K562 (cell line): ENCODE data around the gene YARS1. TPM values are rescaled to one million over a fixed set of nuclear protein-coding genes. Genes with fewer than 3 reads are reported as not detected.

ENCODE experiments used
- AFF1 ChIP-seq, 2 experiments: fragments of 450-650 bp; IDR thresholded peaks; 2 replicates each; pipeline ENCODE4 v1.6.1; 2018; ENCODE audit warnings: mild to moderate bottlenecking in 2 of 2, low read depth in 1 of 2; ENCODE audit not compliant: partially characterized antibody in 2 of 2
- AFF4 ChIP-seq: sonication (generic); formaldehyde crosslinking; IDR thresholded peaks from 2 replicates; pipeline ENCODE4 v1.8.0; 2023; ENCODE audit warnings: mild to moderate bottlenecking, missing genetic modification reagents
- BDP1 ChIP-seq: IDR thresholded peaks from 3 replicates; pipeline ENCODE4 v1.6.1; 2011; ENCODE audit not compliant: insufficient read length, insufficient read depth
- CSDE1 ChIP-seq, 2 experiments: fragments of 450-650 bp; IDR thresholded peaks; 2 replicates each; pipeline ENCODE4 v1.6.1; 2016; ENCODE audit warnings: mild to moderate bottlenecking in 1 of 2
- CTBP1 ChIP-seq: fragments of 450-650 bp; IDR thresholded peaks from 2 replicates; pipeline ENCODE4 v1.6.1; 2016; ENCODE audit warnings: borderline replicate concordance
- DIDO1 ChIP-seq: fragments of 450-650 bp; IDR thresholded peaks from 2 replicates; pipeline ENCODE4 v1.6.1; 2016; ENCODE audit warnings: low read depth, missing biosample characterization, missing genetic modification characterization
- NR2C1 ChIP-seq, 2 experiments: fragments of 450-650 bp; IDR thresholded peaks; 2 replicates each; pipeline ENCODE4 v1.6.1; 2017; ENCODE audit warnings: mild to moderate bottlenecking in 2 of 2, antibody characterized with exemption in 1 of 2, inconsistent platforms in 1 of 2, missing compliant biosample characterization in 1 of 2, missing genetic modification characterization in 1 of 2
- PHB ChIP-seq: fragments of 250-450 bp; sonication (Bioruptor Pico); IDR thresholded peaks from 2 replicates; pipeline ENCODE4 v1.5.0; 2021
- PHB2 ChIP-seq: fragments of 450-650 bp; IDR thresholded peaks from 2 replicates; pipeline ENCODE4 v1.6.1; 2017; ENCODE audit warnings: low read depth
- SFPQ ChIP-seq: fragments of 200-400 bp; formaldehyde crosslinking; IDR thresholded peaks from 2 replicates; pipeline ENCODE4 v1.6.1; 2017; ENCODE audit warnings: mild to moderate bottlenecking, low read depth, low read length, moderate library complexity
- SIN3B ChIP-seq: fragments of 450-650 bp; IDR thresholded peaks from 2 replicates; pipeline ENCODE4 v1.6.1; 2017; ENCODE audit warnings: low read depth, mild to moderate bottlenecking, moderate library complexity
- TBP ChIP-seq: optimal IDR thresholded peaks from 2 replicates; pipeline ENCODE3; 2011; ENCODE audit warnings: low read depth, low read length, improper control_type of control experiment
- ZBTB49 ChIP-seq: sonication (generic); formaldehyde crosslinking; IDR thresholded peaks from 2 replicates; pipeline ENCODE4 v1.8.0; 2022; ENCODE audit warnings: missing genetic modification reagents, mild to moderate bottlenecking, borderline replicate concordance
- ZNF717 ChIP-seq: fragments of 250-450 bp; sonication (Bioruptor Pico); IDR thresholded peaks from 2 replicates; pipeline ENCODE4 v1.5.0; 2021
- polyA plus RNA-seq, 8 experiments: library from polyadenylated mRNA; depleted of rRNA in 4 of 8; stranded (reverse) in 5 of 8; unstranded in 3 of 8; fragments of >200 nt; fragmentation: Nextera tagmentation in 2 of 8; fragmentation: Illumina TruSeq in 1 of 8; extraction: Ambion mirVana in 2 of 8; extraction: Trizol in 1 of 8; gene quantifications; 2 replicates each; pipeline versions ENCODE4 v1.2.1 to v1.2.3, GENCODE V29; 2011 to 2014; ENCODE audit warnings: inconsistent platforms in 1 of 8, missing spikeins in 1 of 8
- total RNA-seq, 7 experiments: library from RNA; depleted of rRNA in 6 of 7; stranded (reverse); fragments of >200 nt in 6 of 7; fragmentation: Illumina TruSeq in 2 of 7; extraction: Trizol in 2 of 7; gene quantifications; 2 replicates each; pipeline versions ENCODE4 v1.2.1 to v1.2.3, GENCODE V29; 2011 to 2021; ENCODE audit warnings: low replicate concordance in 1 of 7

YARS1 gene
- total and polyA plus RNA-seq, 9 of the 15 experiments (the other 6 are each of a cell fraction or from before 2014, with no cell fraction given): 66.2 to 336 (median 201) TPM

GRCh38 chr1:32754317-32755097 lies 62.7 kb downstream of the YARS1 start (continued):
- TF ChIP-seq AFF1 (IDR thresholded peaks at IDR 0.05; ENCODE audit: low read depth in 1 of 2, partially characterized antibody in 2 of 2) (peak in 1 of 2 experiments; percentile 35), TBP (no peak), ZBTB49 (CRISPR knock-in tag) (peak; percentile 87; the same call in 1 of the 2 replicates), NR2C1 (IDR thresholded peaks at IDR 0.05) (no peak), NR2C1 (tag; IDR thresholded peaks at IDR 0.05) (no peak), PHB (CRISPR knock-in tag) (0 out of 2 replicates have a peak, but pooled peaks have one; percentile 17), ZNF717 (CRISPR knock-in tag) (0 out of 2 replicates have a peak, but pooled peaks have one; percentile 77), CTBP1 (peak; percentile 10; the same call in 1 of the 2 replicates), PHB2 (no peak), BDP1 (no peak), CSDE1 (IDR thresholded peaks at IDR 0.05) (no peak), SIN3B (no peak), SFPQ (no peak), AFF4 (CRISPR knock-in tag) (no peak), DIDO1 (tag) (no peak)
